Smooth muscle cell of trachea (primary cell): ENCODE measurements around the gene SPRN. TPM values are rescaled to one million over a fixed set of nuclear protein-coding genes. Genes with fewer than 3 reads are reported as not detected.

Experiments used
- total RNA-seq: library from RNA; depleted of rRNA; stranded (reverse); fragments of >200 nt; gene quantifications from 2 replicates; pipeline ENCODE4 v1.2.1, GENCODE V29; 2014

SPRN gene, protein sequence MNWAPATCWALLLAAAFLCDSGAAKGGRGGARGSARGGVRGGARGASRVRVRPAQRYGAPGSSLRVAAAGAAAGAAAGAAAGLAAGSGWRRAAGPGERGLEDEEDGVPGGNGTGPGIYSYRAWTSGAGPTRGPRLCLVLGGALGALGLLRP
- total RNA-seq, result 0.87 and 3.1 TPM in 2 replicates

DNA sequence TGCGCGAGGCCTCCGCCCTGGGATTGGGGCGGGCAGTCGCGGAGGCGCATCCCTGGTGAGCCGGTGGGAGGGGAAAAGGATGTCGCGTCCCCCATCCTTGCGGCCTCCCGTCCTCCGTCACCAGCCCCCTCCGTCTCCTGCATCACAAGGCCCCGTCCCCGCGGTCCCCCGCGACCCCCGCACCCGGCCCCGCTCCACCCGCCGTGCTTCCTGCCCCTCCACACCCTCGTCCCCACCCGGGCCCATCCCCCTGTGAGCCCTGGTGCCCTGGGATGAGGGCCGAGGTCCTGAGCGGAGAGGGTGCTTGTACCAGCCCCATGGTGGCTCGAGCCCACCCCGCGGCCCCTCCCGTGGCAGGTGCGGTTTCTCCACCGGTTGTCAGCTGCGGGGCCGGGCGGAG lies at the start of gene SPRN:
SPRN (minus strand) TSS at position 25 of the 400 bp plus-strand sequence. CDS start 944 bp downstream, outside the sequence.

DNA sequence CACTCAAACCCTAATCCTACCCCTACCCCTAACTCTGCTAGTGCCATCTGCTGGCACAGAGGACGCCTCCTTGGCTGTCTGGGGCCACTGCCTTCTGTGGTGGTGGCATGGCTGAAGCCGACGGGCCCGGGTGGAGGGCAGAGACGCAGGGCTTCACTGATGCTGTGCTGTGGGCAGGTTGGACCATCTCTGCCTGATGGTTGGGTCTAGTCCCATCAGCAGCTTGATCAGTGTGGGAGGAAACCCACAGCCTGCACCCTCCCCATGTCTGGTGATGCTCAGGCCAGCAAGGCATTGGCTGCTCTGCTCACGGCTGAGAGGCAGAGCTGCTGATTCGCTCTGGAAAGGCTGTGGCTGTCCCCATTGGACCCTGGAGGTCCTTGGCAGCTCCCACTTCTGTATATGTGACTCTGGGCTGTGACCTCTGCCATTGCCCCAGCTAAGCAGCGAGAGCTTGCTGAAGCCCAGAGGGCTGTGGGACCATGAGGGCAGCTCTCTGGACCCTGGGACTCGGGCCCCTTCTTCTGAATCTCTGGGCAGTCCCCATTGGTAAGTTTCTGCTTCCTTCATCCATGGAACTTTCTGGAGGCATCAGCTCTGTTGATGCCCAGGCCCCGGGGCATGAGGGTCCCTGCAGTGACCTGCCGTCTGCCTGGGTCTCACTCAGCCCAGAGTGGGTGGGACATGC lies 29.2 kb upstream of the SPRN start, which contains the start of gene SCART1:
SCART1 (plus strand) TSS at position 430 of the 688 bp plus-strand sequence; CDS start at position 483, 53 bp downstream.

DNA sequence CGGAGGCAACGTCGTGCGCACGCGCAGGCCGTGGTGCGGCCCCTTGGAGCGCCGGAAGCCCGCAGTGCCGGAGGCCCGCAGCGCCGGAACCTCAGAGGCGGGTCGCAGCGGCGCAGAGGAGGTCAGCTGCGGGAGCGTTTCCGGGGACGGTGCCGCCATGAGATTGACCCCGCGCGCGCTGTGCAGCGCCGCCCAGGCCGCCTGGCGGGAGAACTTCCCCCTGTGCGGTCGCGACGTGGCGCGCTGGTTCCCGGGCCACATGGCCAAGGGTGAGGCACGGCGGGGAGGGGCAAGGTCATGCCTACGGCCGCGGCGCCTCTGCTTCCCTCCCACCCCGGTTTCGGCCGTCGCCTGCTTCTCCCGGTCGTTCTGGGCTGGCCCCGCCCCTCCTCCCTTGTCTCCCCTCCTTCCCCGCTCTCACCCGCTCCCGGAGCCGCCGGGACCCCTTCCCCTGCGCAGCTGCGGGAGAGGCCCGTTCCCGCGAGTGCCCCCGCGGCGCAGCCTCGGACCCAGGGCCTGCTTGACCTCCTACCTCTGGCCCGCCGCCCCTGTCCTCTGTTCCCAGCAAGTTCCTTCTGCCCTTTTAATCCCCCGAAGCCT lies 30.3 kb downstream of the SPRN start, which contains the start of gene MTG1:
MTG1 (plus strand) TSS at position 94 of the 600 bp plus-strand sequence; CDS start at position 158, 64 bp downstream.

DNA sequence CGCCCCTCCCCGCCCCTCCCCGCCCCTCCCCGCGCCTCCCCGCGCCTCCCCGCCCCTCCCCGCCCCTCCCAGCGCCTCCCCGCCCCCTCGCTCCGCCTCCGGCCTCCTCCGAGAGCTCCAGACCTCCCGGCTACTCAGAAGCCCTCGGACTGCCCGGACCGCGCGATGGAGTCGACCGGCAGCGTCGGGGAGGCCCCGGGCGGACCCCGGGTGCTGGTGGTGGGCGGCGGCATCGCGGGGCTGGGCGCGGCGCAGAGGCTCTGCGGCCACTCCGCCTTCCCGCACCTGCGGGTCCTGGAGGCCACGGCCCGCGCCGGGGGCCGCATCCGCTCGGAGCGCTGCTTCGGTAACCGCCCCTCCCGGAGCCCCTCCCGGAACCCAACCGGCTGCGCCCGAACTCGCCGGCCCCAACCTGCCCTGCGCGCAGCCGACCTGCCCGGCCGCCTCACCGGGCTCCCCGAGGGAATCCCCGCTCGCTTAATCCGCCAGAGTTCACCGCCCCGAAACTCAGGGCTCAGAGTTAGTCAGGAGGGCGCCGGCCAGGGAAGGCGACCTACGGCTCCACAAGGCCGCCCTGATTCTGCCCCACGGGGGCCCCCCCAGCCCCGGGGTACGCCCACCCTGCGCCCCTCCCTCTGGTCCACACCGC lies 45.1 kb downstream of the SPRN start, which contains the start of gene PAOX:
PAOX (plus strand) TSS at position 111 of the 649 bp plus-strand sequence; CDS start at position 166, 55 bp downstream.

DNA sequence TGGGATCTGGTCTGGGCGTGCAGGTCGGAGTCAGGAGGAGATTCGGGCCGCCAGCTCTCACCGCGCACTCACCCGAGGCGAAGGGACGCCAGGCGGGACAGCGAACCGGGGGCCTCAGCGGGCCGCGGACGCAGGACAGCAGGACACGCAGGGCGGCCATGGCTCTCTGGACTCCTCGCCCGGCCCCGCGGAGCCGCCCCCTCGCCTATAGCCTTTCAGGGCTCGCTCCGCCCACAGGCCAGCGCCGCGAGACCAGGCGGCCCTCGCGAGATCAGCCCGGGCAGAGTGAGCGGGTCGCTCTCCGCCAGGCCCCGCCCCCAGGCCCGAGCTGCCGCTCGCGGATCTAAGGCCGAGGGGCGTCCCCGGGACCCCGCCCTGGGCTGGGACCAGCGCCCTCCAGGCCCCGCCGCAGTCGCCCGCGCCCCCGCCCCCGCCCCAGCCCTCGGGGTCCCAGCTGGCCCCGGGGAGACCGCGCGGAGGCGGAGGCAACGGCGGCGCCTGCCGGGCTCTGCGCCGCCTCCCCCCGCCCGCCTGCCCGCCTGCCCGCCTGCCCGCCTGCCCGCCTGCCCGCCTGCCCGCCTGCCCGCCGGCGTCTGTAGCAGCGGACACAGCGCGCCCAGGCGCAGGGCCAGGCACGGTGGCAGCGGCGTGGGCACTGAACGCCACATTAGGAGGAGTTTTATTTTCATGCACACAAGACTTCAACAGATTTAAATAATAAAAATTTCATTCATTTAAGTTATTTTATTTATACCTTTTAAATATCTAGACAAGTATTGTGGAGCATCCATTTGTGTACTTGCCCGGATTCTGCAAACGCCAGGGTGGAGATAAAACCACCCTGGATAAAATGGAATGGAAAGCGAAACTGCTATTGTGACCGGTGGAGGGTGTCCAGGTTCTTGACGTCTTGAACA lies 51.0 kb downstream of the SPRN start, which contains the start of gene ECHS1:
ECHS1 (minus strand) TSS at position 181 of the 917 bp plus-strand sequence; CDS start at position 160, 21 bp downstream.

Other genes with a start within 250 kb of the SPRN start
- not detected in 2 replicates for gene UTF1, start 194.4 kb downstream of the SPRN start, total RNA-seq
- under 0.01 TPM in 1 of 2 replicates, not detected in the other for gene VENTX, start 186.8 kb downstream of the SPRN start, total RNA-seq
- 1.2 and 2.9 TPM in 2 replicates for gene ADAM8, start 147.8 kb downstream of the SPRN start, total RNA-seq
- 58.9 and 79.1 TPM in 2 replicates for gene TUBGCP2, start 115.8 kb downstream of the SPRN start, total RNA-seq
- 23.7 and 29.3 TPM in 2 replicates for gene ZNF511, start 115.7 kb downstream of the SPRN start, total RNA-seq
- 0.33 TPM in 1 of 2 replicates, not detected in the other for gene CALY, start 87.7 kb downstream of the SPRN start, total RNA-seq
- not detected in 2 replicates for gene PRAP1, start 77.3 kb downstream of the SPRN start, total RNA-seq
- gene FUOM, start 66.6 kb downstream of the SPRN start, total RNA-seq, result 24.8 and 26.5 TPM in 2 replicates
- gene ECHS1, start 51.3 kb downstream of the SPRN start, total RNA-seq, result 94.0 and 109 TPM in 2 replicates
- 9.6 and 12.1 TPM in 2 replicates for gene PAOX, start 45.4 kb downstream of the SPRN start, total RNA-seq
- gene MTG1, start 30.5 kb downstream of the SPRN start, total RNA-seq, result 21.5 and 33.5 TPM in 2 replicates
- gene SCART1, start 29.3 kb upstream of the SPRN start, total RNA-seq, result 3.0 and 3.9 TPM in 2 replicates
- 0.33 and 0.44 TPM in 2 replicates for gene CYP2E1, start 102.7 kb upstream of the SPRN start, total RNA-seq
- gene SYCE1, start 141.0 kb upstream of the SPRN start, total RNA-seq, result 0.33 TPM in 1 of 2 replicates, not detected in the other
- gene FRG2B, start 202.2 kb upstream of the SPRN start, total RNA-seq, result not detected in 2 replicates